Measurements from ENCODE around the gene ZNF581.

- TF ChIP-seq CTCF (IDR thresholded peaks at IDR 0.05; ENCODE audit: low read depth, low read length) = no peak; the same call in none of the 2 replicates
- TF ChIP-seq EZH2phosphoT487 (IDR thresholded peaks at IDR 0.05; ENCODE audit: low read depth) = no peak
Measured at GRCh38 chr19:55678121-55678671, 34.7 kb downstream of the ZNF581 start.

All from OCI-LY3 (cell line).